SU-DHL-6 (cell line): ENCODE measurements around the gene UNC119.

Experiments used
- H2AFZ ChIP-seq: fragments of 200-600 bp; sonication (generic); 2 replicates; pipeline ENCODE4 v1.6.1; 2014; ENCODE audit warnings: low read depth, mild to moderate bottlenecking, moderate library complexity, mixed read lengths, antibody characterized with exemption, low read length; ENCODE audit not compliant: severe bottlenecking
- H3F3A ChIP-seq: fragments of 200-600 bp; shearing (Covaris generic); 2 replicates; pipeline ENCODE4 v1.6.0; 2016; ENCODE audit warnings: antibody characterized with exemption, mild to moderate bottlenecking; ENCODE audit not compliant: insufficient read depth
- H3K27ac ChIP-seq: fragments of 200-600 bp; sonication (generic); 2 replicates; pipeline ENCODE4 v1.5.1; 2016; ENCODE audit warnings: low read depth, mild to moderate bottlenecking, low read length, moderate library complexity, mixed read lengths
- H3K27me3 ChIP-seq: fragments of 200-600 bp; sonication (generic), shearing (Covaris generic); 2 replicates; pipeline ENCODE4 v1.6.0; 2014; ENCODE audit warnings: mild to moderate bottlenecking, low read length
- H3K36me3 ChIP-seq: fragments of 200-600 bp; sonication (generic); 2 replicates; pipeline ENCODE4 v1.6.1; 2014; ENCODE audit warnings: mild to moderate bottlenecking, low read length, mixed read lengths
- H3K4me2 ChIP-seq: fragments of 300-600, 200-600 bp; shearing (Covaris generic), sonication (generic); 2 replicates; pipeline ENCODE4 v1.6.0; 2014; ENCODE audit warnings: low read length, low read depth, mild to moderate bottlenecking; ENCODE audit not compliant: poor library complexity, severe bottlenecking
- H3K4me3 ChIP-seq: fragments of 200-600 bp; sonication (generic); 2 replicates; pipeline ENCODE4 v1.5.1; 2014; ENCODE audit warnings: antibody characterized with exemption, low read length, mild to moderate bottlenecking, mixed read lengths; ENCODE audit not compliant: insufficient read depth, poor library complexity, severe bottlenecking
- H3K79me2 ChIP-seq: fragments of 200-600 bp; sonication (generic); 2 replicates; pipeline ENCODE4 v1.6.1; 2014; ENCODE audit warnings: mild to moderate bottlenecking, low read length, moderate library complexity; ENCODE audit not compliant: insufficient read depth
- H3K9ac ChIP-seq: fragments of 200-600 bp; sonication (generic); 2 replicates; pipeline ENCODE4 v1.7.0; 2014; ENCODE audit warnings: mild to moderate bottlenecking, low read length
- H3K9me2 ChIP-seq: fragments of 200-600 bp; sonication (generic); replicated peaks from 2 replicates; pipeline ENCODE4 v1.6.1; 2014; ENCODE audit warnings: low read length; ENCODE audit not compliant: insufficient read depth
- H3K9me3 ChIP-seq: fragments of 200-600 bp; sonication (generic); 2 replicates; pipeline ENCODE4 v1.6.1; 2014; ENCODE audit warnings: low read length, mixed read lengths; ENCODE audit not compliant: insufficient read depth
- H4K20me1 ChIP-seq: fragments of 200-600 bp; sonication (generic); 2 replicates; pipeline ENCODE4 v1.6.1; 2014; ENCODE audit warnings: low read depth, mild to moderate bottlenecking, antibody characterized with exemption, low read length, moderate library complexity, mixed read lengths
- EZH2phosphoT487 ChIP-seq: fragments of 200-600 bp; sonication (generic), shearing (Covaris generic); conservative IDR thresholded peaks from 2 replicates; pipeline ENCODE4 v1.6.1; 2018; ENCODE audit warnings: mild to moderate bottlenecking, antibody characterized with exemption, low read length, moderate library complexity, mixed read lengths
- TF ChIP-seq, protein P1 (sequence below): fragments of 200-600 bp; sonication (generic); IDR thresholded peaks from one replicate; pipeline ENCODE4 v1.5.1; 2017; ENCODE audit warnings: antibody characterized with exemption, mild to moderate bottlenecking, low read length, moderate library complexity; ENCODE audit not compliant: insufficient read depth, poor library complexity, severe bottlenecking

The UNC119 gene

GRCh38 chr17:28511858-28512461 is 40.5 kb downstream of the UNC119 start:
- Histone ChIP-seq H3K9ac (no peak overlapping the region), H3K9me3 (peaks cover 11% of the 10 kb centered on the region; the same call in 1 of the 2 replicates), H3K79me2 (no peaks in the 10 kb centered on the region), H3K27me3 (no peaks in the 10 kb centered on the region), H3F3A (no peaks in the 10 kb centered on the region), H2AFZ (no peak overlapping the region), H3K4me3 (no peak overlapping the region), H3K27ac (no peak overlapping the region), H3K4me2 (no peak overlapping the region), H3K36me3 (no peaks in the 10 kb centered on the region), H3K9me2 (no peaks in the 10 kb centered on the region), H4K20me1 (no peaks in the 10 kb centered on the region)
- TF ChIP-seq, protein P1, sequence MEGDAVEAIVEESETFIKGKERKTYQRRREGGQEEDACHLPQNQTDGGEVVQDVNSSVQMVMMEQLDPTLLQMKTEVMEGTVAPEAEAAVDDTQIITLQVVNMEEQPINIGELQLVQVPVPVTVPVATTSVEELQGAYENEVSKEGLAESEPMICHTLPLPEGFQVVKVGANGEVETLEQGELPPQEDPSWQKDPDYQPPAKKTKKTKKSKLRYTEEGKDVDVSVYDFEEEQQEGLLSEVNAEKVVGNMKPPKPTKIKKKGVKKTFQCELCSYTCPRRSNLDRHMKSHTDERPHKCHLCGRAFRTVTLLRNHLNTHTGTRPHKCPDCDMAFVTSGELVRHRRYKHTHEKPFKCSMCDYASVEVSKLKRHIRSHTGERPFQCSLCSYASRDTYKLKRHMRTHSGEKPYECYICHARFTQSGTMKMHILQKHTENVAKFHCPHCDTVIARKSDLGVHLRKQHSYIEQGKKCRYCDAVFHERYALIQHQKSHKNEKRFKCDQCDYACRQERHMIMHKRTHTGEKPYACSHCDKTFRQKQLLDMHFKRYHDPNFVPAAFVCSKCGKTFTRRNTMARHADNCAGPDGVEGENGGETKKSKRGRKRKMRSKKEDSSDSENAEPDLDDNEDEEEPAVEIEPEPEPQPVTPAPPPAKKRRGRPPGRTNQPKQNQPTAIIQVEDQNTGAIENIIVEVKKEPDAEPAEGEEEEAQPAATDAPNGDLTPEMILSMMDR, result no peak
- no peak for TF ChIP-seq EZH2phosphoT487

- H3K4me2 ChIP-seq, result no peak overlapping the region
- no peak overlapping the region for H2AFZ ChIP-seq
- H3K36me3 ChIP-seq, result no peaks in the 10 kb centered on the region
- H3K4me3 ChIP-seq, result no peak overlapping the region
- no peaks in the 10 kb centered on the region for H4K20me1 ChIP-seq
- H3K27ac ChIP-seq, result no peak overlapping the region
- H3K27me3 ChIP-seq, result no peaks in the 10 kb centered on the region
- no peaks in the 10 kb centered on the region for H3K79me2 ChIP-seq
- H3F3A ChIP-seq, result no peaks in the 10 kb centered on the region
- H3K9me3 ChIP-seq, result no peaks in the 10 kb centered on the region
- no peak overlapping the region for H3K9ac ChIP-seq
- TF ChIP-seq, protein P1, result no peak
- TF ChIP-seq EZH2phosphoT487, result no peak
- no peaks in the 10 kb centered on the region for H3K9me2 ChIP-seq
Observed at GRCh38 chr17:28509789-28510188, 42.6 kb downstream of the UNC119 start.

DNA sequence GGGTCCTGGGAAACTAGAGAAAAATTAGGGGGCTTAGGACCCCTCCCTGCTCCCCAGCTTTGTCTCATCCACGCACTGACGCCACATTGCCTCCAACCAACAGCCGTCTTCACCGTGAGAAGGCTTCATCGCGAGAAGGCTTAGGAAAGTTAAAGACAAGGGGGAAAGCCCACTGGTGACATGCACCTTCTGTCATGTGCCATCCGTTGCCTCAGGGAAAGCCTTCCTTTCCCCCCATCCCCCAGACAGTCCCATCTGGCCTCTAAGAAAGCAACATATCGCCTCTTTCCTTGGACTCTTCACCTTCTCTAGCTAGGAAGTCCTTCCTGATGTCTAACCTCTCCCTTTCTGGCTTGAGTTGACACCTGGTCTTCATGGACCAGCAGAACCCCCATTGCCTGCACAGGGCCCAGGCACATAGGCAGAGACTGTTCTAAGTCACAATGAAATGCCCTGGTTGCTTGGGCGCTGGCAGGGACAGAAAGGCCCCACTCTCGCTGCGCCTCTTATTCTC is 44.2 kb downstream of the UNC119 start:
- no peaks in the 10 kb centered on the region for H3K36me3 ChIP-seq
- H3K4me3 ChIP-seq, result no peak overlapping the region
- no peaks in the 10 kb centered on the region for H3K79me2 ChIP-seq
- no peaks in the 10 kb centered on the region for H3K27me3 ChIP-seq
- no peaks in the 10 kb centered on the region for H3F3A ChIP-seq
- H3K9me3 ChIP-seq, result no peaks in the 10 kb centered on the region
- no peaks in the 10 kb centered on the region for H4K20me1 ChIP-seq
- no peak overlapping the region for H3K27ac ChIP-seq
- H3K9me2 ChIP-seq, result no peaks in the 10 kb centered on the region
- no peak overlapping the region for H2AFZ ChIP-seq
- H3K4me2 ChIP-seq, result no peak overlapping the region
- H3K9ac ChIP-seq, result no peak overlapping the region
- TF ChIP-seq EZH2phosphoT487, result no peak
- TF ChIP-seq, protein P1, result no peak
